ENCODE data around the gene CDS1. TPM values are rescaled to one million over a fixed set of nuclear protein-coding genes. Genes with fewer than 3 reads are reported as not detected.

Gene CDS1
- polyA plus RNA-seq, 1 donor: 28.2 TPM

Other genes starting within 250 kb of the CDS1 start
- 0.07 TPM for gene NKX6-1, start 83.8 kb upstream of the CDS1 start, polyA plus RNA-seq (ENCODE audit: insufficient read length)